OCI-LY3 (cell line): ENCODE measurements around the gene ZNF213.

Experiments used
- EZH2phosphoT487 ChIP-seq: fragments of 200-600 bp; shearing (Covaris generic); IDR thresholded peaks from 2 replicates; pipeline ENCODE4 v1.6.1; 2018; ENCODE audit warnings: antibody characterized with exemption, mixed run types, low read depth
- TF ChIP-seq, protein P1 (sequence below): fragments of 200-600, 300-600 bp; sonication (generic); IDR thresholded peaks from 2 replicates; pipeline ENCODE4 v1.5.1; 2014; ENCODE audit warnings: antibody characterized with exemption, low read length, low read depth

DNA sequence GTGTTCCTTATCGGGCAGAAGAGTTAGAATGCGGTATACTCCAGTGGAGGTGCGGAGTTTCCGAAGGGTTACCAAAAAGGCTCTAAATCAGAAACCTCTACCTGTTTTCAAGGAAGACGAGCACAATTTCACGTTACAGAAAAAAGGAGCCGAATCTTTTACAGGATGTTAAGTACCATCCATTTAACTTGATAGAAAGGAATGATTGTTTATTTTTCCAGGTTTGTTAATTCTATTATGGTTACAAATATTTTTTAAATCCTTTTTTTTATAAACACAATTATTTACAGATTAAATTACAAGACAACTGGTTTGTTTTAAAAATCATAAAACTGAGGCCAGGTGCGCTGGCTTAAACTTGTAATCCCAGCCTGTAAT, 18.2 kb downstream of the ZNF213 start:
- TF ChIP-seq, protein P1, sequence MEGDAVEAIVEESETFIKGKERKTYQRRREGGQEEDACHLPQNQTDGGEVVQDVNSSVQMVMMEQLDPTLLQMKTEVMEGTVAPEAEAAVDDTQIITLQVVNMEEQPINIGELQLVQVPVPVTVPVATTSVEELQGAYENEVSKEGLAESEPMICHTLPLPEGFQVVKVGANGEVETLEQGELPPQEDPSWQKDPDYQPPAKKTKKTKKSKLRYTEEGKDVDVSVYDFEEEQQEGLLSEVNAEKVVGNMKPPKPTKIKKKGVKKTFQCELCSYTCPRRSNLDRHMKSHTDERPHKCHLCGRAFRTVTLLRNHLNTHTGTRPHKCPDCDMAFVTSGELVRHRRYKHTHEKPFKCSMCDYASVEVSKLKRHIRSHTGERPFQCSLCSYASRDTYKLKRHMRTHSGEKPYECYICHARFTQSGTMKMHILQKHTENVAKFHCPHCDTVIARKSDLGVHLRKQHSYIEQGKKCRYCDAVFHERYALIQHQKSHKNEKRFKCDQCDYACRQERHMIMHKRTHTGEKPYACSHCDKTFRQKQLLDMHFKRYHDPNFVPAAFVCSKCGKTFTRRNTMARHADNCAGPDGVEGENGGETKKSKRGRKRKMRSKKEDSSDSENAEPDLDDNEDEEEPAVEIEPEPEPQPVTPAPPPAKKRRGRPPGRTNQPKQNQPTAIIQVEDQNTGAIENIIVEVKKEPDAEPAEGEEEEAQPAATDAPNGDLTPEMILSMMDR: no peak
- TF ChIP-seq EZH2phosphoT487: no peak
